ENCODE results near the gene ZNF566.

ZNF566 gene

GRCh38 chr19:36489118-36489919 lies at the start of gene ZNF566 (continued):
- TF ChIP-seq ZNF157 (tag by site-specific recombination; IDR thresholded peaks at IDR 0.05) (peak; percentile 57; the same call in 1 of the 2 replicates), ZSCAN23 (tag by site-specific recombination; IDR thresholded peaks at IDR 0.05) (peak; percentile 89; the same call in 1 of the 2 replicates), GLIS1 (tag by site-specific recombination; IDR thresholded peaks at IDR 0.05) (peak; percentile 71), ZNF555 (tag by site-specific recombination; conservative IDR thresholded peaks at IDR 0.05) (no peak), ZNF350 (tag by site-specific recombination; IDR thresholded peaks at IDR 0.05) (no peak), INSM2 (tag by site-specific recombination; IDR thresholded peaks at IDR 0.05) (peak; percentile 76), SETDB1 (IDR thresholded peaks at IDR 0.05; ENCODE audit: insufficient read length, low read length) (peak; percentile 79), ZBTB17 (tag by site-specific recombination; IDR thresholded peaks at IDR 0.05) (peak; percentile 100), ZNF391 (tag by site-specific recombination; IDR thresholded peaks at IDR 0.05; ENCODE audit: borderline replicate concordance, low read depth) (peak; percentile 99), ZNF785 (tag by site-specific recombination; IDR thresholded peaks at IDR 0.05) (peak; percentile 97), ZNF518A (tag by site-specific recombination; conservative IDR thresholded peaks at IDR 0.05; ENCODE audit: low read depth) (peak; percentile 45; the same call in 1 of the 2 replicates), ZFP37 (tag by site-specific recombination; IDR thresholded peaks at IDR 0.05) (peak; percentile 98), ZNF510 (tag by site-specific recombination; IDR thresholded peaks at IDR 0.05; ENCODE audit: insufficient replicate concordance) (peak; percentile 14), ZNF292 (tag by site-specific recombination; IDR thresholded peaks at IDR 0.05; ENCODE audit: borderline replicate concordance, low read depth) (no peak), ELK4 (IDR thresholded peaks at IDR 0.05; ENCODE audit: borderline replicate concordance, low read depth, low read length) (no peak), ZNF449 (tag by site-specific recombination; IDR thresholded peaks at IDR 0.05) (no peak; the same call in 1 of the 2 replicates), ZNF175 (tag by site-specific recombination; IDR thresholded peaks at IDR 0.05) (no peak), ZBTB48 (tag by site-specific recombination; IDR thresholded peaks at IDR 0.05) (peak; percentile 96), PRDM1 (tag by site-specific recombination; IDR thresholded peaks at IDR 0.05) (no peak; the same call in 1 of the 2 replicates), ZEB2 (tag by site-specific recombination; IDR thresholded peaks at IDR 0.05) (peak; percentile 90), ZBTB7A (tag by site-specific recombination; IDR thresholded peaks at IDR 0.05; ENCODE audit: low read depth) (peak; percentile 98), ZNF302 (tag by site-specific recombination; IDR thresholded peaks at IDR 0.05; ENCODE audit: low read depth) (peak; percentile 92), SP3 (tag by site-specific recombination; IDR thresholded peaks at IDR 0.05) (peak; percentile 84), ZNF280C (tag by site-specific recombination; IDR thresholded peaks at IDR 0.05) (peak; percentile 99; the same call in 1 of the 2 replicates), ZNF423 (tag by site-specific recombination; IDR thresholded peaks at IDR 0.05) (no peak; the same call in 1 of the 2 replicates), HOXA7 (CRISPR knock-in tag; IDR thresholded peaks at IDR 0.05; ENCODE audit: borderline replicate concordance) (no peak), ZNF776 (tag by site-specific recombination; IDR thresholded peaks at IDR 0.05; ENCODE audit: borderline replicate concordance) (no peak), ZFP69B (tag by site-specific recombination; IDR thresholded peaks at IDR 0.05) (peak; percentile 90)
